C4-2B (cell line): Measurements from ENCODE around the gene EFTUD2.

Source experiments
- H3K27ac ChIP-seq: fragments of 450-650 bp; 2 replicates; pipeline ENCODE4 v1.5.1; 2017
- ZFX ChIP-seq: fragments of 450-650 bp; IDR thresholded peaks from 2 replicates; pipeline ENCODE4 v1.6.1; 2017
- TF ChIP-seq, protein P1 (sequence below): fragments of 450-650 bp; conservative IDR thresholded peaks from 2 replicates; pipeline ENCODE4 v1.5.1; 2017; ENCODE audit warnings: mild to moderate bottlenecking

Gene EFTUD2

DNA sequence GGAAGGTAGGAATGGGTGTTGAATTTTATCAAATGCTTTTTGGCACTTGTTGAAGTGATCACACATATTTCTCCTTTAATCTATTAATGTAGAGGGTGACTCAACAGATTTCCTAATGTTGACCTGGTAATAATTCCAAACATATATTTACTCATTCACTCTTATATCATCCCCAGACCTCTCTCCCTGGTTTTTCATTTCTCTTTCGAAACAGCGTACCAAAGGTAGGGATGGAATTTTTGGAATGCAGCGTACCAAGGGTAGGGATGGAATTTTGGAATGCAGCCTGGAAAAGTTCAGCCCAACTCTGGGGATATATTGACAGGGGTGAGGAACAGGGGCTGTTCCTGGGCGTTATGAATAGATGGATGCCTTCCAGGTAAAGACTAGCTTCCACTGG, 41.1 kb upstream of the EFTUD2 start:
- H3K27ac ChIP-seq = no peak overlapping the region
- TF ChIP-seq, protein P1, sequence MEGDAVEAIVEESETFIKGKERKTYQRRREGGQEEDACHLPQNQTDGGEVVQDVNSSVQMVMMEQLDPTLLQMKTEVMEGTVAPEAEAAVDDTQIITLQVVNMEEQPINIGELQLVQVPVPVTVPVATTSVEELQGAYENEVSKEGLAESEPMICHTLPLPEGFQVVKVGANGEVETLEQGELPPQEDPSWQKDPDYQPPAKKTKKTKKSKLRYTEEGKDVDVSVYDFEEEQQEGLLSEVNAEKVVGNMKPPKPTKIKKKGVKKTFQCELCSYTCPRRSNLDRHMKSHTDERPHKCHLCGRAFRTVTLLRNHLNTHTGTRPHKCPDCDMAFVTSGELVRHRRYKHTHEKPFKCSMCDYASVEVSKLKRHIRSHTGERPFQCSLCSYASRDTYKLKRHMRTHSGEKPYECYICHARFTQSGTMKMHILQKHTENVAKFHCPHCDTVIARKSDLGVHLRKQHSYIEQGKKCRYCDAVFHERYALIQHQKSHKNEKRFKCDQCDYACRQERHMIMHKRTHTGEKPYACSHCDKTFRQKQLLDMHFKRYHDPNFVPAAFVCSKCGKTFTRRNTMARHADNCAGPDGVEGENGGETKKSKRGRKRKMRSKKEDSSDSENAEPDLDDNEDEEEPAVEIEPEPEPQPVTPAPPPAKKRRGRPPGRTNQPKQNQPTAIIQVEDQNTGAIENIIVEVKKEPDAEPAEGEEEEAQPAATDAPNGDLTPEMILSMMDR = no peak
- no peak for TF ChIP-seq ZFX

DNA sequence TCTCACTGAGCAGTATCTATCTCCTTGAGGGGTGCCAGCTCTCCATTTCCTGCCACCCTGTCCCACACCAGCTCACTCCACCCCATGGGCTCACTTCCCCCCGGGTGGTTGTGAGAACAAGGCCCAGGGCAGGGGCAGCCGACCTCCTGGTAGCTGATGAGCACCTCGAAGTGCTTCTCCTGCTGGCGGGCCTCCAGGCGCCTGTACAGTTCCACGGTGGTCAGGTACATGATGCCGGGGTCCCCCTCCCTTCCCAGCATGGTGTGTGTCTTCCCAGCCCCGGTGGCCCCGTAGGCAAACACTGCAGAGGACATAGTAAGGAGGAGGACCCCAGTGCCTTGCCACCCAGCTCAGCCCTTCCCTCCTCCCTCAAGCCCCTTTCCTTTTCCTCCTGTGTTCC, 35.9 kb upstream of the EFTUD2 start:
- H3K27ac ChIP-seq = no peak overlapping the region
- TF ChIP-seq, protein P1 = no peak
- TF ChIP-seq ZFX = no peak

DNA sequence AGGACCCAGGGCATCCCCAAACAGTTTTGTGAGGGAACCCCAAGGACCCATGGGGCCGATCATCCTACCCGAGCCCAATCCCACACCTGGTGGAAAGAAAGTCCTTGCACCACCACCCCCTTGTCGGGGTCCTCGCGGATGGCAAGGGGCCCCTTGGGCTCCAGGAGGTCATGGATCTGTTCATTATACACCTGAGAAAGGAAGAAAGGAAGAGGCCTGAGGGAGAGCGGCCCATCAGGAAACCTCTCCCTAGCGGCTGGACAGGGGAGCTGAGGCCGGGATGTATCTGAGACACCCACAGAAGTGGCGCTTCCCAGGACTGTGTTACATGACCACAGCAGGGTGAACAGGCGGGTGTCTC, 35.5 kb upstream of the EFTUD2 start:
- TF ChIP-seq, protein P1 = no peak
- TF ChIP-seq ZFX = no peak

DNA sequence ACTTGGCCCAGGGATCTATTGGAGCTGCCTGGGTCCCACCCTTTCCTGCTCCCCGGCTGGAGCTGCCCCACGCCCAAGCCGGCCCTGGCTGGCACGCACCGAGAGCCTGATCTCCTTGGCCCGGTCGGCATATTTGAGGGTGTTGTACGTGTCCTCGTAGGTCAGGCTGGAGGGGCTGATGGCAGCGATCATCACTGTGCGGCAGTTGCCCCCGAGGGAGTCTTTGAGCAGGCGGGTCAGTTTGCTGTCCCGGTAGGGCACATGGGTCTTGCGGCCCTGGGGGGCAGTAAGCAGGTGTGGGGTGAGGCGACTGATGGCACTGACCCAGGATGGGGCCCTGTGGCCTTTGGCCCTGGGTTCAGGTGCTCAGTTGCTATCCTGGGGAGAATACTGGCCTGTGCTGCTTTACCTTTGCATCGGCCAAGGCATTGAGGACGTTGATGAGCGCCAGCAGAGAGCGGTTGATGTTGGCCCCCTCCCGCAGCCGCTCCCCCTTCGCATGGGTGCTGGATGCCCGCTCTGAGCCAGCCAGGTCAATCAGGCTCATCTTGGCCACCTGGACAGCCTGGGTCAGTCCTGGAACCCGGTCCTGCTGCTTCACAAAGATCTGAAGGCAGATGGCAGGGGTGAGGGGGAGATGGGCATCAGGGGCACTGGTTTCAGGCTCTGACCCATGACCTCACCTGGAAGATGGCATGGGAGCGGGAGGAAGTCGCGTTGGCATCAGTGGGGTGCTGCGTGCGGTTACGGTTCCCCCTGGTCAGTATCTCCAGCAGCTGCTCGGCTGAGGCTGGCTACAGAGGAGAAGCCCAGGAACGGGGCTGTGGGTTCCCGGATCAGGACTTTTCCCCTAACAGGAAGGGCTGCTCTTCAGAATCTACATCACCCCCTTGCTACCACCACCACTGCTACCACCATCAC, 34.8 kb upstream of the EFTUD2 start:
- no peak for TF ChIP-seq ZFX
- TF ChIP-seq, protein P1 = no peak
- H3K27ac ChIP-seq = no peak overlapping the region

More for the DNA sequence above, 35.5 kb upstream of the EFTUD2 start:
- H3K27ac ChIP-seq = no peak overlapping the region

DNA sequence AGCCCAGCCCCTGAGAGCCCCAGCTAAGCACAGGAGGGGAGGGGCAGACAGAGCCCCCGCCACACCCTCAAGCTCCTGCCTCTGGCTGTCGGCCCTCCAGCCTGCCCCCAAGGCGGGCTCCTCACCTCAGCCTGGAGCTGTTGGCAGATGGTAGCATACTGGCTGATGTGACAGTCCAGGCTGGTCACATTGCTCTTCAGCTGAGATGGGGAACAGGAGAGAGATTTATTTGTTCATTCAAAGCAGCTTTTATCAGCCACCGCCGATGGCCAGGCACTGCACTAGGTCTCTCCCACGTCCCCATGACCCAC, 33.5 kb upstream of the EFTUD2 start:
- TF ChIP-seq, protein P1 = no peak
- TF ChIP-seq ZFX = no peak
- H3K27ac ChIP-seq = no peak overlapping the region

DNA sequence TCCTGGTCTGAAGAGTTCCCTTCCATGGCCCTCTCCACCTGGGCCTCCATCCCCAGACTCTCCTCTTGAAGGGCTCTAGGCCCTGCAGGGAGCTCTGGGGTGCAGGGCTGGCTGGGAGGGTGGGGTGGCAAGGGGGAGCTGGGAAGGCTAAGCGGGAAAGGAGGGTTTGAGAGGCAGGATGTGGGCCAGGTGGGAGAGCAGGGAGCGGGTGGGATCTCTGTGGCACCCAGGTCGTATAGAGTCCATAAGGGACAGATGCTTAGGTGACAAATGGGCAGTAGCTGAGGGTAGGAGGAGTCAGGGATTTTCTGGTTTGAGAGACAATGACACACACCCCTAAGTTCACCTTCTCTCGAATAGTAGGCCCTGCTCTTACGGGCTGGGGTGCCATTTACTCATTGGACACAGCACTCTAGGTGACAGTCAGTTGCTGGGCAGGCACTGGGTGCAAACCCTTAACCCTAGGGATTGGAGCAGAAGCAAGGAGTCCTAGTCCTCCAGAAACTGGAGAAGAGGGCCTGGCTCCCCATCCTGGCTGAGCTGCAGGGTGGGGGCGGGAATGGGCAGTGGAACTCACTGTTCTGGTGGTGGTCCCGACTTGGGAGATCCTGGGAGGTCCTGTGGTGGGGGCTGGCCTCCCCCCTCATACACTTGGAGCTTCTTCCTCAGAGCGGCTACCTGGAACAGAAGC, 33.0 kb upstream of the EFTUD2 start:
- H3K27ac ChIP-seq = no peak overlapping the region
- TF ChIP-seq, protein P1 = no peak
- TF ChIP-seq ZFX = no peak

DNA sequence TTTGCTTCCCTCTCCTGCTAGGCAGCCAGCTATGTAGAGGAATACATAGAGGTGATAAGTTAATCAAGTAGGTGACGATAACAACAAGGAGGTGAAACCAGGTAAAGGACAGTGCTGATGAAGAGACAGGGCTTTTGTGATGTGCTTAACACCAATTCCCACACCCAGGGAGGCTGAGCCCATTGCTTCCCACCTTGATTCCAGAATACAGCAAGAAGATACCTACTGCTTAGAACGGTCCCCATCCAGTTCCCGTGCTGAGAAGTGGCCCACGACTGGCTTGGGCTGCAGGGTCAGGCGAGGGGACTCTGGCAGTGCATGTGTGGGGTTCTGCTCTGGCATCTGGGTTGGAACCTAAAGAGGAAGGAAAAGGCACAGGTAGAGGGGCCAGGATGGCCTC, 32.1 kb upstream of the EFTUD2 start:
- no peak overlapping the region for H3K27ac ChIP-seq
- TF ChIP-seq, protein P1 = no peak
- no peak for TF ChIP-seq ZFX
